ENCODE measurements around the gene ERCC3.
A peak's percentile ranks its signal among the peaks of the same experiment; 100 is the strongest.

DNA sequence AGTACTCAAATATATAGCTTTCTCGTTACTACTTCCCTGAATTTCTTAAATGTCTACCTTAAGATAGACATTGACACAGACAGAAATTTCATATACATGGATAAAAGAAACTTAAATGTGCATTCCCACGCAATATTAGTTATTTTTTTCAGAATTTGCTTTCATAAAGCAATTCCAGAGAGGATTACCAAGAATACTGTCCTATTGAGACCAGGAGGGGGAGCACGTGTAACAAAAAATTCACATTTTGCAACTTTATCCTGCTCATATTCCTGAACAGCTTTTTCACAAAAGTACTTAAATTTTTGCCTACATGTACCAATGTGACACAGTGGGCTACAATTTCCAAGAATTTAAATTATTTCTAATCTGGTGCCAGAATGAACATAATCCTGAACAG is 30.7 kb upstream of the ERCC3 start:
- TF ChIP-seq CTCF (IDR thresholded peaks at IDR 0.05) (peak in 4 of 6 experiments; percentile 47 to 64 (median 57)), POLR2A (IDR thresholded peaks at IDR 0.05) (no peak)
